Caki2 (cell line): Measurements from ENCODE around the gene TSC1. TPM values are rescaled to one million over a fixed set of nuclear protein-coding genes. Genes with fewer than 3 reads are reported as not detected.
A peak's percentile ranks its signal among the peaks of the same experiment; 100 is the strongest.

Experiments
- DNase-seq: peaks from one replicate; pipeline ENCODE4 v3.0.0-alpha.2; 2015; ENCODE audit warnings: low read depth
- in situ Hi-C: cut with HindIII; loops from 2 replicates; pipeline ENCODE4 v1.10.0; 2016; ENCODE audit warnings: low sequenced_read_pairs, low pct_unique_long_range_greater_than_20kb, mixed read lengths
- total RNA-seq: library from RNA; depleted of rRNA; stranded (reverse); fragments of >200 nt; shearing (Covaris generic); gene quantifications from 2 replicates; pipeline ENCODE4 v1.2.3, GENCODE V29; 2014; ENCODE audit warnings: low replicate concordance

TSC1 gene
- total RNA-seq, 1 experiment from 2014 or later = 7.8 TPM

- in situ Hi-C loops = no loop called here
- no peak for DNase-seq
Observed at GRCh38 chr9:132879457-132880323, 64.7 kb downstream of the TSC1 start.

GRCh38 chr9:132878695-132879456 is 65.5 kb downstream of the TSC1 start, which contains the start of gene SPACA9:
SPACA9 (plus strand) TSS chr9:132878898; CDS start chr9:132883948, 5,050 bp downstream.
- in situ Hi-C loops = no loop called here
- peak; percentile 20 for DNase-seq

- in situ Hi-C loops = no loop called here
- peak; percentile 63 for DNase-seq
Observed at GRCh38 chr9:132877824-132878694, 66.4 kb downstream of the TSC1 start, which contains the start of gene AK8. AK8 (minus strand) TSS chr9:132878284; CDS start chr9:132878255, 29 bp downstream.

- no peak for DNase-seq
- in situ Hi-C loops = no loop called here
Observed at GRCh38 chr9:132877458-132877823, 67.0 kb downstream of the TSC1 start.

GRCh38 chr9:132876849-132877248 is 67.6 kb downstream of the TSC1 start:
- in situ Hi-C loops = no loop called here
- DNase-seq = no peak

- in situ Hi-C loops = no loop called here
- no peak for DNase-seq
Observed at GRCh38 chr9:132875159-132875558, 69.3 kb downstream of the TSC1 start.

- in situ Hi-C loops = no loop called here
- no peak for DNase-seq
Observed at GRCh38 chr9:132873403-132873802, 71.0 kb downstream of the TSC1 start.

- in situ Hi-C loops = no loop called here
- DNase-seq = no peak
Observed at GRCh38 chr9:132869266-132869665, 75.2 kb downstream of the TSC1 start.

- no peak for DNase-seq
- in situ Hi-C loops = no loop called here
Observed at GRCh38 chr9:132866898-132867297, 77.5 kb downstream of the TSC1 start.

GRCh38 chr9:132864691-132865090 is 79.7 kb downstream of the TSC1 start:
- in situ Hi-C loops = no loop called here
- no peak for DNase-seq

- no peak for DNase-seq
- in situ Hi-C loops = no loop called here
Observed at GRCh38 chr9:132864277-132864676, 80.1 kb downstream of the TSC1 start.

- in situ Hi-C loops = no loop called here
- DNase-seq = no peak
Observed at GRCh38 chr9:132863096-132863495, 81.3 kb downstream of the TSC1 start.

- DNase-seq = no peak
- in situ Hi-C loops = no loop called here
Observed at GRCh38 chr9:132862533-132862932, 81.9 kb downstream of the TSC1 start.

GRCh38 chr9:132861666-132862065 is 82.8 kb downstream of the TSC1 start:
- in situ Hi-C loops = no loop called here
- DNase-seq = no peak

- DNase-seq = no peak
- in situ Hi-C loops = no loop called here
Observed at GRCh38 chr9:132858751-132859150, 85.7 kb downstream of the TSC1 start.

GRCh38 chr9:132857616-132858342 is 86.6 kb downstream of the TSC1 start:
- DNase-seq = no peak
- in situ Hi-C loops = no loop called here

- DNase-seq = no peak
- in situ Hi-C loops = no loop called here
Observed at GRCh38 chr9:132857031-132857430, 87.4 kb downstream of the TSC1 start.

- DNase-seq = no peak
- in situ Hi-C loops = no loop called here
Observed at GRCh38 chr9:132855904-132856303, 88.5 kb downstream of the TSC1 start.
